ENCODE results near the gene IFT88. TPM values are rescaled to one million over a fixed set of nuclear protein-coding genes. Genes with fewer than 3 reads are reported as not detected.

IFT88 gene
- total and polyA plus RNA-seq, 5 experiments from 2014 or later: 6.3 to 18.6 (median 8.6) TPM

DNA sequence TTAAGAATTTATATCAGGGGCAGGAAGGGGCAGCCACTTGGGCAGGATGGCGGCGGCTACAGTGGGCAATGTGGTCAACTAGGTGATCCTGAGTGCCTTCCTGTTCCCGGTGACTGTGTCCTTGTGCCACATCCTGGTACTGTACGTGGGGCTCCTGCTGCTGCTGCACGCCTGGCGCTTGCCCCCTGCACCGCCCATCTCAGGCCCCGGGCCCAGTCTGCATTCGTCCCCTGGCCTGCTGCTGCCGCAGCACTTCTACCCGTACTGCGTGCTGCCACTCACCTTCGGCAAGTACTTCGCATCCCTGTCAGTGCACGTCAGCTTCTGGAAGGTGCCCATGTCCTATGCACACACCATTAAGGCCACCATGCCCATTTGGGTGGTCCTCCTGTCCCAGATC lies 40.1 kb downstream of the IFT88 start:
- POLR2A ChIA-PET: no interaction called here
- Mint-ChIP-seq H3K27me3 (no peaks in the 10 kb centered on the region), H3K9me3 (no peaks in the 10 kb centered on the region), H3K27ac (no peak overlapping the region), H3K4me1 (peaks cover 0 to 2% (median 0%) of the 10 kb centered on the region in 4 donors), H3K36me3 (peaks cover 0 to 53% (median 31%) of the 10 kb centered on the region in 3 donors), H3K4me3 (no peak overlapping the region)
- ATAC-seq: no peak
- DNase-seq: no peak

DNA sequence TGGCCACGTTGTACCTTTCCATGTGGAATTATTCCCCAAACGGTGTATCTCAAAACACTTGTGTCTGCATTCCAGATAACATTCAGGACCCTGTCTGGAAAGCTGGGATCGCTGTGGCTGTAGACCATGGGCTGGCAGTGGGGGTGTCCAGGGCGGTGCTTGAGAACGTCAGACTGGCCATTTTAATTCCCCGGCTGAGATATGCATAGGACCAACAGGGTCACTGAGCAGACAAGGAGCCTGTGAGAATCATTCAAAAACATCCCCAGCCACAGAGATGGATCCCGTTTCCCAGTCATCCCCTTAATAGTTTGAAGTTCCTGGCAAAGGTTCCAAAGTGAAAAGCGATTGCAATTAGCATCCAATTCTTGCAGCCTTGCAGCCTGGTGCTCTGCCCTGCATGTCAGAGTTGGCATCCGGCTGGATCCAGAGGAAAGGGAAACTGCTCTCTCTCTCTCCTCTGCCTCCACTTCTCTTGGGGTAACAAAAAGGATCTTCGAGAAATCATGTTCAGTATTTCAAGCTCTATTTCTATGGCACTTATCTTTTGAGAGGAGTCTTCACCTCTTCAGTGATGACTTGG lies 41.6 kb downstream of the IFT88 start:
- ATAC-seq: no peak
- Mint-ChIP-seq H3K27ac (peak overlapping the region in 1 of 10 donors; percentile 21), H3K4me1 (peaks cover 0 to 2% (median 0%) of the 10 kb centered on the region in 4 donors)

DNA sequence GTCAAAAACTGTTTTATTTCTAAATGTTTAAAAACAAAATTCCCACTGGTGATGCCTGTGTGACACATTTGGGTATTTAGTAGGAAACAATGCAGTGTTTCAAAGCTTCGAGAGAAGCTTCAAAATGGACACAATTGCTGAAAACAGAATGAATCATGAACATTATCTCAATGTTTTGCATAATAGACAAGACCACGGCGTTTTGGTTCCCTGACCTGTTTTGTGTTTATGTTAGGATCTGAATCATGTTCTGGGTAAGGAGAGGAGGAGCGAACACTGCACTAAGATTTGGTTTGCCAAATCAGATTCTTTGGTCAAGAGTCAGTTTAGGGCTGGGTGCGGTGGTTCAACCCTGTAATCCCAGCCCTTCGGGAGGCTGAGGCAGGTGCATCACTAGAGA lies 42.2 kb downstream of the IFT88 start:
- no peaks in the 10 kb centered on the region for H3K27me3 Mint-ChIP-seq
- DNase-seq (no peak), ATAC-seq (no peak)
- H3K27ac Mint-ChIP-seq: peak overlapping the region in 1 of 10 donors; percentile 25
- POLR2A ChIA-PET: no interaction called here
- H3K4me1 Mint-ChIP-seq: peaks cover 0 to 2% (median 0%) of the 10 kb centered on the region in 4 donors
- no peak overlapping the region for H3K4me3 Mint-ChIP-seq
- no peaks in the 10 kb centered on the region for H3K9me3 Mint-ChIP-seq
- peaks cover 0 to 39% (median 31%) of the 10 kb centered on the region in 3 donors for H3K36me3 Mint-ChIP-seq

More for the DNA sequence above, 41.6 kb downstream of the IFT88 start:
- no peak for DNase-seq
- H3K27me3 Mint-ChIP-seq: no peaks in the 10 kb centered on the region
- no peak overlapping the region for H3K4me3 Mint-ChIP-seq
- POLR2A ChIA-PET: no interaction called here
- no peaks in the 10 kb centered on the region for H3K9me3 Mint-ChIP-seq
- peaks cover 0 to 40% (median 31%) of the 10 kb centered on the region in 3 donors for H3K36me3 Mint-ChIP-seq

DNA sequence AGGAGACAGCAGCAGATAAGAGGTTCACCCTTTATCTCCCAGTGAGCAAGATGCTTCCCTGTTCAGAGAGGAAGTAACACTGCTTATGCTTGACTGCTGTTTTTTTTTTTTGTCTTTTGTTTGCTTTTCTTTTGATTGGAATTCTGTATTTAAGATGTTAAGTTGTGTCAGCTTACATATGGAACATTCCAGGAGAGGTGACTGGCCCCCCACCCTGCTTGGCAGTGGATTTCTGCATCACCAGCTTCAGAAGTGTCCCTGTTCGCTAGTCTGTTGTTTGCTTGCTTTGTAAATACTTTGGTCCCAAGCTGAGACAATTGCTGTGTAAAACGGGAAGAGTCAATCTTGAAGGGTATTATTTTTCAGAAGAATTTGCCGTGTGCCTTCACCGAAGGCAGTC lies 43.0 kb downstream of the IFT88 start:
- Mint-ChIP-seq H3K9me3 (no peaks in the 10 kb centered on the region), H3K27me3 (no peaks in the 10 kb centered on the region), H3K27ac (no peak overlapping the region), H3K36me3 (peaks cover 0 to 39% (median 31%) of the 10 kb centered on the region in 3 donors), H3K4me1 (peaks cover 0 to 2% (median 0%) of the 10 kb centered on the region in 4 donors), H3K4me3 (no peak overlapping the region)
- ATAC-seq (no peak), DNase-seq (no peak)
- POLR2A ChIA-PET: no interaction called here

DNA sequence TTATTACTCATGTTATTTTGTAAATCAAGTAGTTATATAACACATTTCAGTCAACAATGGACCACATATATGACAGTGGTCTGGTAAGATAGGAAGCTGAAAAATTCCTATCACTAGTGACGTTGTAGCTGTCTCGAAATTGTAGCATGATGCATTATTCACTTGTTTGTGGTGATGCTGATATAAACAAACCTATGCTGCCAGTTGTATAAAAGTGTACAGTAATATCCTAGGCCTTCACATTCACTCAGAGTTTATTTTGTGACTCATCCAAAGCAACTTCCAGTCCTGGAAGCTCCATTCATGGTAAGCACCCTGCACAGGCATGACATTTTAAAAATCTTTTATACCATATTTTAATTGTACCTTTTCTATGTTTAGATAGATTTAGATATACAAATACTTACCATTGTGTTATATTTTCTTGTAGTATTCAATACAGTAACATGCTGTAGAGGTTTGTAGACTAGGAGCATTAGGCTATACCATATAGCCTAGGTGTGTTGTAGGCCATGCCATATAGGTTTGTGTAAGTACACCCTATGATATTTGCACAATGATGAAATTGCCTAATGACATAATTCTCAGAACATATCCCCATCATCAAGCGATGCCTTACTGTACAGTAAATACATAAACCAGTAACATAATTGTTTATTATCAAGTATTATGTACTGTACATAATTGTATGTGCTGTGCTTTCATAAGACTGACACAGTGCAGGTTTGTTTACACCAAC lies 49.3 kb downstream of the IFT88 start:
- H3K4me3 Mint-ChIP-seq: no peak overlapping the region

DNA sequence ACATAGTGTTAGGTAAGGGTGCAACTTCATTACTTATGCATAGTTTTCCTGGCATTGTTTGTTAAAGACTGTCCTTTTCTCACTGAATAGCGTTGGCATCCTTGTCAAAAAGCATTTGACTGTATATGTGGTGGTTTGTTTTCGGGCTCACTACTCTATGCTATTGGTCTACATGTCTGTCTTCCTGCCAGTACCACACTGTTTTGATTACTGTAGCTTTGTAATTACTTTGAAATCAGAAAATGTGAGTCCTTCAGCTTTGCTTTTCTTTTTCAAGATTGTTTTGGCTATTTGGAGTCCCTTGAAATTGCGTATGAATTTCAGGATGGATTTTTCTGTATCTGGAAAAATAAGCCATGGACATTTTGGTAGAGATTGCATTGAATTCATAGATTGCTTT lies 56.0 kb downstream of the IFT88 start:
- Mint-ChIP-seq H3K4me1 (no peaks in the 10 kb centered on the region), H3K36me3 (peaks cover 14 to 57% (median 57%) of the 10 kb centered on the region in 3 donors), H3K27me3 (no peaks in the 10 kb centered on the region), H3K9me3 (peaks cover 0 to 7% (median 0%) of the 10 kb centered on the region in 9 donors), H3K27ac (no peak overlapping the region), H3K4me3 (no peak overlapping the region)
- POLR2A ChIA-PET: interaction anchor here (0.7 kb wide), 1 partner anchor 220 kb away, joined by 3 read pairs; no protein-coding TSS in a partner anchor
- DNase-seq (no peak), ATAC-seq (no peak)

More for the DNA sequence above, 49.3 kb downstream of the IFT88 start:
- no peaks in the 10 kb centered on the region for H3K4me1 Mint-ChIP-seq
- H3K36me3 Mint-ChIP-seq: peaks cover 0 to 22% (median 21%) of the 10 kb centered on the region in 3 donors
- ATAC-seq (no peak), DNase-seq (no peak)
- POLR2A ChIA-PET: no interaction called here
- no peaks in the 10 kb centered on the region for H3K27me3 Mint-ChIP-seq
- H3K27ac Mint-ChIP-seq: no peak overlapping the region
- no peaks in the 10 kb centered on the region for H3K9me3 Mint-ChIP-seq

DNA sequence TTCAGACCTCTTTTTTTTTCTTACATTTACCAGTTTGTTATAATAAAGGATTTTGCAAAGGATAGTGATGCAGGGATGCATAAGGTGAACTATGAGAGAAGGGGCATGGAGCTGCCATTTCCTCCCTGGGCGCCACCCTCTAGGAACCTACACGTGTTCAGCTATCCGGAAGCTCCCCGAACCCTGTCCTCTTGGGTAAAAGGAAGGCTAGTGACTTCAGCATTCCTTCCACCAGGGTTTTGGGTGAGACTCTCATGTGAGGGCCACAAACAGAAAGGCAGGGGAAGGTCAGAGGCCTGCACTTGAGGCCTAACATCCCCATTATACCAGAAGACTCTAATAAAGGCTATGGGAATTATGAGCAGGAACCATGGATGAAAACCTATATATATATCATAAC lies 57.3 kb downstream of the IFT88 start:
- POLR2A ChIA-PET: no interaction called here
- H3K36me3 Mint-ChIP-seq: peaks cover 14 to 52% (median 51%) of the 10 kb centered on the region in 3 donors
- no peaks in the 10 kb centered on the region for H3K4me1 Mint-ChIP-seq
- H3K9me3 Mint-ChIP-seq: peaks cover 0 to 7% (median 0%) of the 10 kb centered on the region in 9 donors
- no peak overlapping the region for H3K27ac Mint-ChIP-seq
- H3K4me3 Mint-ChIP-seq: no peak overlapping the region
- H3K27me3 Mint-ChIP-seq: no peaks in the 10 kb centered on the region
- DNase-seq (no peak), ATAC-seq (no peak)

DNA sequence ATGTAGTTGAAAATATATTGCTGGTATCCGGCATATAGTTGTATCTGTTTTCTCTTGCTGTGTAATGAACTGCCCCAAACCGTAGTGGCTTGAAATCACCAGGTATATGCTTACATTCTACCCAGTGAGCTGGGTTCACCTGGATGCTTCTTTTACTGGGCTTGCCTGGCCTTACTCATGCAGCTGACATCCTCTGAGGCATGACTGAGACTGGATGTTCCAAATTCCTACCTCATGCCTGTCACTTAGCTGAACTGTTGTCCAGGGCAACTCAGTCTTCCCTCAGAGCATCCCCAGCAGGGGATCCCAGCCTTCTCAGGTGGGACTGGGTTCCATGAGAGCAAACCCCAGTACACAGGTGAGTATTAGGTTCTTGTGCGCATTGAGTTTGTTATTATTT lies 66.8 kb downstream of the IFT88 start:
- ATAC-seq: no peak
- H3K27me3 Mint-ChIP-seq: no peaks in the 10 kb centered on the region
- no peak overlapping the region for H3K4me3 Mint-ChIP-seq
- H3K36me3 Mint-ChIP-seq: peaks cover 16 to 61% (median 26%) of the 10 kb centered on the region in 3 donors
- DNase-seq: no peak
- H3K4me1 Mint-ChIP-seq: no peaks in the 10 kb centered on the region
- H3K9me3 Mint-ChIP-seq: no peaks in the 10 kb centered on the region
- no peak overlapping the region for H3K27ac Mint-ChIP-seq
- POLR2A ChIA-PET: no interaction called here

DNA sequence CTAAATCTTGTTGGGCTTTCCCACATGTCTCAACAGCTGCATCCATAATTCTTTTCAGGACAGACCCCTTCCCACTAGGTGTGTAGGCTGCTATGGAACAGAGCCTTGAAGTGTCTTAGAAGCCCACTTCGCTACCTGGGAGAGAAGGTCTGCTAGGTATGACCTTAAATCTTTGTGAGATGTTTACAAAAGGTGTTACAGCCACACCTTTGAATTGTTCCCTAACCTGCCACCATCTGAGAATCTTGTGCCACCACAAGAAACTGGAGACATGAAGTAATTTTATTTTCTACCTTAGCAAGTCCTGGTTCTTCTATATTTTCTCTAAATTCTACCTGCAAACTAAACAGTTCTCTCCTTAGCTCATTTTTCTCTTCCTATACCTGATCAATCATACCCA lies 69.1 kb downstream of the IFT88 start:
- H3K36me3 Mint-ChIP-seq: peaks cover 13 to 64% (median 25%) of the 10 kb centered on the region in 3 donors
- DNase-seq: no peak
- ATAC-seq: no peak
- peak overlapping the region in 1 of 10 donors; percentile 73 for H3K27ac Mint-ChIP-seq
- no peaks in the 10 kb centered on the region for H3K9me3 Mint-ChIP-seq
- no peaks in the 10 kb centered on the region for H3K27me3 Mint-ChIP-seq
- H3K4me3 Mint-ChIP-seq: no peak overlapping the region
- H3K4me1 Mint-ChIP-seq: no peaks in the 10 kb centered on the region
- POLR2A ChIA-PET: no interaction called here

DNA sequence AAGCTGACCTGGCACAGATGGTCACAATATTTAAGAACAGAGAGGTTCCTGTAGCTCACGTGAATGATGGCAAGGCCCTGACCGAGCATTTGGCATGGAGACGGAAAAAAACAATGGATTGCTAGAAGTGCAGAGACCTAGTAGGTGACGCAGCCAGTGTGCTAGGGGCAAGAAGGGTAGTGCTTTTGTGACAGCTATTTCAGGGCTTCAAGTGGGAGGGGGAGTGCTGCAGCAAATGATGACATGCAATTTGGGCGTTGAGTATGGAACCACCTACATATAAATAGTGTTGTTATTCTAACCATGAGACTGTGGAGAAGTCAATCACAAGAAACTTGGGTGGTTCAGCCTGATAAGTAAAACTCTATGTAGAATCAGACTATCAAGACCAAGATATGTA lies 70.9 kb downstream of the IFT88 start:
- no peaks in the 10 kb centered on the region for H3K9me3 Mint-ChIP-seq
- POLR2A ChIA-PET: no interaction called here
- H3K4me1 Mint-ChIP-seq: no peaks in the 10 kb centered on the region
- DNase-seq (no peak), ATAC-seq (no peak)
- no peak overlapping the region for H3K4me3 Mint-ChIP-seq
- H3K27ac Mint-ChIP-seq: no peak overlapping the region
- H3K27me3 Mint-ChIP-seq: no peaks in the 10 kb centered on the region
- peaks cover 0 to 56% (median 23%) of the 10 kb centered on the region in 3 donors for H3K36me3 Mint-ChIP-seq

DNA sequence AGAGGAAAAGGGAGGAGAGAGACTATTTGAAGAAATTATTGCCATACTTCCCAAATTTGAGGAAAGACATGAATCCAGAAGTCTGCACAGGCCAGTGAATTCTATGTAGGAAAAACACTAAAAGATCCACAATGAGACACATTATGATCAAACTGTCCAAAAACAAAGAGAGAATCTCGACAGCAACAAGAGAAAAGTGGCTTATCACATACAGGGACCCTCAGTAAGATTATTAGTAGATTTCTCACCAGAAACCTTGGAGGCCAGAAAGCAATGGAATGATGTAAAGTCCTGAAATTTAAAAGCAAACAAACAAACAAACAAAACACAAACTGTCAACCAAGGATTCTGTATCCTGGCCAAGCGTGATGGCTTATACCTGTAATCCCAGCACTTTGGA lies 80.8 kb downstream of the IFT88 start:
- ATAC-seq: no peak

DNA sequence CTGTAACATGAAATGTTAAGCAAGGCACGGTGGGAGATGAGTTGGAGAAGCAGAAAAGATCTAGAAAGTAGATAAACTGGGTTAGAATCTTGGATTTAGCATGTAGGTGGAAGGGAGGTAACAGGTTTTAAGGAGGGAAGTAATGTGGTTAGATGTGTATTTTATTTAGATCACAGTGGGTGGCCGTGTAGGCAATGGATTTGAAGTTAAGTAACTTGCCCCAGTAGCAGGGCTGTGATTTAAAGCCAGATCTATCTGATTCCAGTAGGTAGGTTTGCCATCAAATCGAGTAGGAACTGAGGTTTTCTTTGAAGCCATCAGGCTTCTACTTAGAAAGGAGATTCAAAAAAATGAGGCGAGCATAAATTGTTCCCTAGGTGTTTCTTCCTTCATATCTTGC lies 86.0 kb downstream of the IFT88 start:
- ATAC-seq: no peak
- Mint-ChIP-seq H3K9me3 (peaks cover 0 to under 1% (median 0%) of the 10 kb centered on the region in 9 donors), H3K4me3 (no peak overlapping the region), H3K36me3 (peaks cover 5 to 17% (median 15%) of the 10 kb centered on the region in 3 donors), H3K27ac (peak overlapping the region in 2 of 10 donors; percentile 4 to 76), H3K27me3 (no peaks in the 10 kb centered on the region), H3K4me1 (no peaks in the 10 kb centered on the region)
- POLR2A ChIA-PET: no interaction called here
- no peak for DNase-seq

More for the DNA sequence above, 80.8 kb downstream of the IFT88 start:
- Mint-ChIP-seq H3K4me3 (no peak overlapping the region), H3K27ac (no peak overlapping the region), H3K27me3 (no peaks in the 10 kb centered on the region), H3K9me3 (peaks cover 0 to 17% (median 3%) of the 10 kb centered on the region in 9 donors), H3K4me1 (peaks cover 0 to 3% (median under 1%) of the 10 kb centered on the region in 4 donors), H3K36me3 (peaks cover 19 to 34% (median 20%) of the 10 kb centered on the region in 3 donors)
- no peak for DNase-seq
- POLR2A ChIA-PET: no interaction called here

DNA sequence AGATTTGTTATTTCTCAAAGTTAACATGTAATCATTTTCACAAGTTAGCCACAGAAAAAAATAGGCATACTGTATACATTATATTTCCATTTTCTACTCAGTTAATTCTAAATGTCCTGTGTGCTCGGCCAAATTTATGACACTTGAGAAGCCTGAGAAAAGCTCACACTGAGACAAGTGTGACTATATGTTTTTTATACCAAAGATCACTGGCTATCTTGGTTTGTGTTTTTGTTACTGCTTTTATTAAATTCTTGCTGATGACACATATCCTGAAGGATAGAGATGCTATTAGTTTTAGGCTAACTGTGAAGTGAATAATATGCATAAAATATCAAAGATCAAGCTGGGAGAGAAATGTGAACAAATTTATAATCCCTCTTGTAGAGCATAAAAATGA lies 87.2 kb downstream of the IFT88 start:
- H3K4me3 Mint-ChIP-seq: no peak overlapping the region
- peaks cover 5 to 29% (median 24%) of the 10 kb centered on the region in 3 donors for H3K36me3 Mint-ChIP-seq
- ATAC-seq: no peak
- no peaks in the 10 kb centered on the region for H3K9me3 Mint-ChIP-seq
- H3K4me1 Mint-ChIP-seq: no peaks in the 10 kb centered on the region
- no peak overlapping the region for H3K27ac Mint-ChIP-seq
- no peak for DNase-seq
- H3K27me3 Mint-ChIP-seq: no peaks in the 10 kb centered on the region
- POLR2A ChIA-PET: no interaction called here

All from naive thymus-derived CD8-positive, alpha-beta T cell (primary cell).